Glomerular visceral epithelial cell (primary cell): ENCODE results near the gene SULF2.

Experiments
- DNase-seq: peaks from one replicate; pipeline ENCODE4 v3.0.0-alpha.2; 2016; ENCODE audit errors: extremely low spot score

Gene SULF2

GRCh38 chr20:47737923-47738322 lies 47.4 kb downstream of the SULF2 start:
- no peak for DNase-seq

- DNase-seq = no peak
Observed at GRCh38 chr20:47736570-47737152, 48.6 kb downstream of the SULF2 start.

GRCh38 chr20:47735412-47736400 lies 49.6 kb downstream of the SULF2 start:
- no peak for DNase-seq

- DNase-seq = no peak
Observed at GRCh38 chr20:47734870-47735269, 50.4 kb downstream of the SULF2 start.

DNA sequence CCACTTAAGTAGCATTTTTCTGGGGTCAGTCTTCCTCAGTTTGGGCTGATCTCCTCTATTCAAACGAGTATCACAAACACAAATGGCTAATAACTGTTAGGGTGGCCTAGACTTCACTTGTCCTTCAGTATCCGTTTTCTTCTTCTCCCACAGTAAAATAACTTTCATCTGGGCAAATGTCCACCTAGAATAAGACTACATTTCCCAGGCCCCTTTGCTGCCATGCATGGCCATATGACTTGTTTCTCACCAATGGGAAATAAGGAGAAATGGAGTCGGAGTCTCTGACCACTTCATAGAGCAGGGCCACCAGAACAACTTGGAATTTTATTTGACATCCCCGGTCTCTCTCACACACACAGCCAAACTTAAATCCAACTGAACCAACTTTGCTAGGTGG lies 51.4 kb downstream of the SULF2 start:
- DNase-seq = no peak

DNA sequence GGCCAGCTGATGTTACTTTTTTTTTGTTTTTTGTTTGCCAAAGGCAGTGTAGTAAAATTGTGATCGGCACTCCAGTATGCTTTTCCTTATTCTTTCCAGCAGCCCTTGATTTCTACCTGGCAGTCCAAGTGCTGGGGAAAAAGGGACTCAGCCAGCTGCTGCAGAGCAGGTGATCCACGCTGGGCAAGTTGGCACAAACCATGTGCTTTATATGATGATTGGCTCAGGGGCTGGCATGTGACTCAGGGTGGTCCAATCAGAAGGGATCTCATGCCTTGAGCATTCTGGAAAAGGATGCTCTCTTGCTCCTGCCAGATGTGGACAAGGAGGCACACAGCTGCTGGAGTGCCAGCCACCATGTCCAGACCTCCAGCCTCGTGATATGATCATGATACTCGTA lies 54.5 kb downstream of the SULF2 start:
- DNase-seq = no peak

DNA sequence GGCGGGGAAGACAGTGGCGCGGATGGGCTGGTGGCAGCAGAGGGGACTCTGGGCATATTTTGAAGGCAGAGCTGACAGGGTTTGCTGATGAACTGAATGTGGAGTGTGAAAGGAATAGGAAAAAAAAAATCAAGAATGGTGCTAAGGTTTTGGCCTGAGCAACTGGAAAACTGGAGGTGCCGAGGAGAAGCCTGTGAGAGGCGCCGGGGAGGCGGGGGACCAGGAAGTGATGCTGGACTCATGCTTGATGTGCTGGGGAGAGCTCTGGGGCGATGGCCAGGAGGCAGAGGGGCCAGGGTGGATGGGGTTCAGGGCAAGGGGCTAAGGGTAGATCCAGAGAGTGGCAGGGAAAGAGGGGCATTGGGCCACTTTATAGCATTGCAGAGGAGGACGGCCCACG lies 55.8 kb downstream of the SULF2 start:
- no peak for DNase-seq

DNA sequence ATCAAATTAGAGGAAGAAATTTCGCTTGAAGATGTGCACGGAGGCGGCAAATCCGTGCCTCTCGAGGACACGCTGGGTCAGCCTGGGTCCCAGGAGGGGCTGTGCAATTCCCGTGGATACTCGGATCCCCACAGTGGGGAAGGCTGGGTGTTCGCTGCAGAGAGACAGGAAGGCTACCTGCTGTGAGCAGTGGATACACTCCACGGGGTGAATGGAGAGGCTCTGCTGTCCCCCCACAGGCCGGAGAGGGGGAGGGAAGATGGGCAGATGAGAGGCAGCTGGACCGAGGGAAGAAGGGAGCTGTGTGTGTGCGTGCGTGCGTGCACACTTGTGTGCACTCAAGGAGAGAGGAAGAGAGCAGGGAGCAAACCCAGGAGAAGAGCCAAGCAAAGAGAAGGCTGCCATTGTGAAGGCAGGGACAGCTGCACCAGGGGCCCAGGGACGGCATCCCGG lies 57.3 kb downstream of the SULF2 start:
- no peak for DNase-seq

DNA sequence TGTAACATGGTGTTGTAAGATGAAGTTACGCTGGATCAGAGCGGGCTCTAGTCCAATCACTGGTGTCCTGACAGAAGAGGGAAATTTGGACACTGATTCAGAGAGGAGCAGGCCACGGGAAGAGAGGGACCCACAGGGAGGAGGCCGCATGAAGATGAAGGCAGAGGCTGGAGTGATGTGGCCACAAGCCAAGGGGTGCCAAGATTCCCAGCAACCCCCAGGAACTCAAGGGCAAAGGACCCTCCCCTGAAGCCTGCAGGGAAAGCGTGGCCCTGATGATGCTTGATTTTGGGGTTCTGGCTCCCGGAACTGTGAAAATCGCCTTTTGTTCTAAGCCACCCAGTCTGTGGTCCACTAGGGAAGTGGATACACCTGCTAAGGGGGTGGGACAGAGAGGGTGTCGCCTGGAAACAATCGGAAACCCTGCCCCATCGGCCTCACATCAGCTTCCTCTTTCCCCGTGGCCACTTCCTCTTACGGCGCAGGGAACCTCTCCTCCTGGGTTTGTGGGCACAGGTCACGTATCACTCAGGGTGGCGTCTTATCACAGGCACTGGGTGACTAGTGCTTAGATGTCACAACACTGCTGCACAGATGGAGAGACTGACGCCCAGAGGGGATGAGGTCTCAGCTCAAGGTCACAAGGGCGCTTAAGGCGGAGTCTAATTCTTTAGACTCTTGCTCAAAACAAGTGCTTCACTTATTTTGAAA lies 58.0 kb downstream of the SULF2 start:
- DNase-seq = no peak

DNA sequence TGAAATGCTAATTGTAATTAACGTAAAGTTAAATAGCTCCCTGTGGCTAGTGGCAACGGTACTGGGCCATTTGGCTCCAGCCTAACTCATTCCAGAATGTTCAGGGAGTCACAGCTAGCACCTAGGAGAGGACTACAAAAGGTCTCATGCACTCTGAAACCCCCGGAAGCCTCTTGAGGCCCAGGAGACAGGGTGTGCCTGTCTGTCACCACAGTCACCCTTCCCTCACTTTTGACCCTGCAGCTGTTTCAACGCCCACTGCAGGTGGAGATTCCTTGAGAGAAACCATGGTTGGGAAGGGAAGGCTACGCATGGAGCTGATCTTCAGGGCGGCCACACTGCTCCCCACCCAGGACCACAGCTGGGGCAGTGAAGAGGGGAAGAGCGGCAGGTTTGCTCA lies 58.6 kb downstream of the SULF2 start:
- DNase-seq = no peak

DNA sequence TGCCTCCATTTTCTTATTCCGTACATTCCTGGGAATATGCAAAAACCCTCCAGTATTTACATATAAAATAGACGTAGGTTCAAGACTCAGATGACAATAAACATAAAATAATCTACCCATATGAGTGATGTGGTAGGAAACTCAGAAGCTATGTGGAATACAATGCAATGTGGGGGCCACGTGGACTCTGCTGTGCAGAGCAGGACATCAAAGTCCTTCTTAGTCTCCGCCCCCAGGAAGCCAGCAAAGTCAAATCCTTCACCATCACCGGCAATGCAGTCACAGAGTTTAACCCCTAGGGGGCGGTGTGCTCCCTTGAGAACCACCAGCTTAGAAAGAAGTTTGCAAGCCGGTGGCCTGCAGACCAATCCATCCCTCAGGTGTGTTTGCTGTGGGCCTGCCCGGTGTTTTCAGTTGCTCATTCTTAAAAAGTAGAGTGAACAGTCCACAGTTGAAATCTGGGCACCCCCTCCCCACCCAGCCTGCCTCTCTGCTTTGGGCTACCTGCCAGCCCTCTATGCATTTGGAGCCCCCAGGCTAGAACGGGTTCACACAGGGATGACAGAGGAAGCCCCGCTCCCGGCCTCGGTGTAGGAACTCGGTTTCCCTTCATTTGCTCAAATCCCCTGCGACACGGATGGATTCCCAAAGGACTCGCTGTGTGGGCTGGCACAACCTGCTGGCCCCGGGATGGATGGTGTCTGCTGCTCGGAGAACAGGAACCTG lies 59.9 kb downstream of the SULF2 start:
- peak; percentile 74 for DNase-seq

DNA sequence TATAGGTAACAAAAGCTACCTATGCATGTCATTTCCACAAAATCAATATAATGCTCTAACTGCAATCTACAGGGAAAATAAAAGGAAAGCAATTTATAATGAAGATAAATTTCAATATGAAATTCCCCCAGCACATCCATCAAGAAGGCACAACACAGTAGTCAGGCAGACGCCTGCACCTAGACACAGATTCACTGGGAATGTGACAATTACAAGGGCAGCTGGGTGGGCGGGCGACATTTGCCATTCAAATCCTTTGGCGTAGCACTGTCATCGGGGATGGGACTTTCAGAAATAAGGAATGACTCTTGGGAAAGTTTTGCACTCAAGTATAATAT lies 60.4 kb downstream of the SULF2 start:
- no peak for DNase-seq

DNA sequence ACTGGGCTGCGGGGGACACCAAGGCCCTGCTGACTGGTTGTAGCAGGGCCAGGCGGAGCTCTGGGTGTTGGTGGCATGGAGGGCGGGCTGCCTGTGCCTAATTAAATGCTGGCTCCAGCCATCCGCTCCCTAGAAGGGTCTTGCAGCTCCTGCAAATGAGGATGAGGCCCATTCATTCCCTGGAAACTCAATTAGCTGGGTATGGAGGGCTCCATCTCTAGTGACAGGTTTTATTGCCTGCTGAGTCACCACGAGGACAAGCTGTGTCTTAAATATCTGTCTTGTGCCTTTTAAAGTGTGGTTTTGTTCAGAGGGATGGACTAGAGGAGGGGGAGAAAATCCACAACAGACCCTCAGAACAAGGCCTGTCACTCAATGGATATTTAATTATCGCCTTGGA lies 60.9 kb downstream of the SULF2 start:
- DNase-seq = no peak

GRCh38 chr20:47723322-47723721 lies 62.0 kb downstream of the SULF2 start:
- no peak for DNase-seq

- DNase-seq = no peak
Observed at GRCh38 chr20:47720636-47721427, 64.4 kb downstream of the SULF2 start.

- DNase-seq = no peak
Observed at GRCh38 chr20:47719625-47720024, 65.7 kb downstream of the SULF2 start.

- no peak for DNase-seq
Observed at GRCh38 chr20:47719211-47719610, 66.1 kb downstream of the SULF2 start.

- no peak for DNase-seq
Observed at GRCh38 chr20:47718398-47718797, 66.9 kb downstream of the SULF2 start.

- no peak for DNase-seq
Observed at GRCh38 chr20:47717421-47717820, 67.9 kb downstream of the SULF2 start.

DNA sequence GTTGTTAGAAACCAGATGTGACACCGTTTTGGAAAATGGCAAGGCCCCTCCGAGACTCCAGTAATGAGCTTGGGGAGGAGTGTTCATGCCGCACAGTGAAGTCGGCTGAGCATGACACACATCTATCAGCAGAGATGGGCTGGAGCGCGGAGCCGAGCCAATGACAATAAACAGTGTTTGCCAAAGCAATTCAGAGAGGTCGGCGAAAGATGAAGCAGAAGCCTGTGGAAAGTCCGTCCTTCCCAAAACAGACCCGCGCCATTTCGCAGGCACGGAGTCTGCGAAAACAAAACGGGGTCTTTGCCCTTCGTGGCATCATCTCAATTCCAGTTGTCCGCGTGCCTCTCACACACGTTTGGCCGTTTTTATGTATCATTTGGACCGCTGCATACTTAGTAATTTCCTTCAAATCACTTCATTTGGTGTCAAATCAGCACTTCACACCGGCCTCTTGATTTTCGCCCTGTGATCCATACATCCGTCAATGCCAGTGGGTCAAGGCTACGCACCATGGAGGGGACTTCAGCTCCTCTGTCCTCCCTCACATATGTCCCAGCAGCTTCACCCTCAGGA lies 71.3 kb downstream of the SULF2 start:
- DNase-seq = no peak

DNA sequence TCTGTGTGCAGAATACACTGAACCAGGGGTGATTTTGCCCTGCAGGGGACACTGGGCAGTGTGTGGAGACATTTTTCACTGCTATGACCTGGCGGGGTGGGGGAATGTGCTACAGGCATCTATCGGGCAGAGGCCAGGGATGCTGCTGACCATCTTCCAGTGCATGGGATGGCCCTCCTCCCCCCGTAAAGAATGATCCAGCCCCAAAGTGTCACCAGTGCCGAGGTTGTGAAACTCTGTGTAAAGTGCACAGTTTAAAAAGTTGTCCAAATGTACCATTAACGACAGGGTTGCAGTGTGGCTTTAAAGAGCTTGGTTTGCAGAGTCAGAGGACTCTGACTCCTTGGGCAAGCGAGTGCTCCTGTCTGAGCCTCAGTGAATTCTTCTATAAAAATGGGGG lies 72.1 kb downstream of the SULF2 start:
- DNase-seq = no peak
